D721Med (cell line): ENCODE data around the gene NPAS3.

Experiments
- DNase-seq: peaks from one replicate; pipeline ENCODE4 v3.0.0; 2011; ENCODE audit warnings: low spot score; ENCODE audit not compliant: insufficient read length
- FAIRE-seq: peaks from 2 replicates; lab custom pipeline; 2011; peaks lifted over from hg19 to GRCh38; lab: Jason Lieb, UNC
- CTCF ChIP-seq: IDR thresholded peaks from 2 replicates; pipeline ENCODE4 v1.5.1; 2012; ENCODE audit warnings: mild to moderate bottlenecking, control low read depth; ENCODE audit not compliant: insufficient read depth; ENCODE audit errors: missing control alignments

The NPAS3 gene

GRCh38 chr14:33758547-33758946 lies 819.9 kb downstream of the NPAS3 start:
- no peak for FAIRE-seq
- no peak for DNase-seq
- TF ChIP-seq CTCF, result no peak

- no peak for FAIRE-seq
- no peak for TF ChIP-seq CTCF
- no peak for DNase-seq
These were observed 823.6 kb downstream of the NPAS3 start for GRCh38 chr14:33762161-33762851.

DNA sequence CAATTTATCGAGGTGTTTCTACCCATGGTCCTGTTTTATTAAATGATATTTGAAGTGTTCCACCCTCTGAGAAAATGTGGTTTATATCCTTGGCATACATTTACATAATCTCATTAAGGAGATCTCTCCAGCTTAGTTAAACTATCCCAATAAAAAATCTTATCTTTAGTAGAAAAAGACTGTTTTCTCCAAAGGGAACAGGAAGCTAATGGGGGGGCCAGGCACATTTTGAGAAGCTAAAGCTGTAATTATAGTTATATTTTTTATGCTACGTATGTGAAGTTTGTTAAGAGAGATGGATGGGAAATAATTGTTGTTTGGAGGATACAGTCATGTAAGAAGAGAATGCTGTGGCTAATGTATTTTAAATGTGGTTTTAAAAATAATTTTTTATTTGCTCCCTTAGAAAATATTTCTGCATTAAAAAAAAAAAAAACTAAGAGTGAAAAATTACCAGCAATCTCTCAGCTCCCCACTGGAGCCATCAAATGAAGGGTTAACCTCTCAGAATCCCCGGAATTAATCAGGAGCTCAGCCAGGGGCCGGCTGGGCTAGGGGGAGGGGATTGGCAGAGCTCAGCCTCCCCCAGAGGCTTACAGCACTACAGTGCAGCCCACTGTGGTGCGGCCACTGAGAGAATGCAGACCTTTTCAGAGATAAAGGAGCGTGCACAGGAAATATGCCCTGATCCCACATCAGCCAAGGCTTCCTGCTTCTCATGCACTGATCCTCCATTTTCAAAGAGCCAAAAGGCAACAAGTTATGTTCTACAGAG lies 826.4 kb downstream of the NPAS3 start:
- peak; percentile 32 for FAIRE-seq
- DNase-seq, result peak; percentile 46
- no peak for TF ChIP-seq CTCF

DNA sequence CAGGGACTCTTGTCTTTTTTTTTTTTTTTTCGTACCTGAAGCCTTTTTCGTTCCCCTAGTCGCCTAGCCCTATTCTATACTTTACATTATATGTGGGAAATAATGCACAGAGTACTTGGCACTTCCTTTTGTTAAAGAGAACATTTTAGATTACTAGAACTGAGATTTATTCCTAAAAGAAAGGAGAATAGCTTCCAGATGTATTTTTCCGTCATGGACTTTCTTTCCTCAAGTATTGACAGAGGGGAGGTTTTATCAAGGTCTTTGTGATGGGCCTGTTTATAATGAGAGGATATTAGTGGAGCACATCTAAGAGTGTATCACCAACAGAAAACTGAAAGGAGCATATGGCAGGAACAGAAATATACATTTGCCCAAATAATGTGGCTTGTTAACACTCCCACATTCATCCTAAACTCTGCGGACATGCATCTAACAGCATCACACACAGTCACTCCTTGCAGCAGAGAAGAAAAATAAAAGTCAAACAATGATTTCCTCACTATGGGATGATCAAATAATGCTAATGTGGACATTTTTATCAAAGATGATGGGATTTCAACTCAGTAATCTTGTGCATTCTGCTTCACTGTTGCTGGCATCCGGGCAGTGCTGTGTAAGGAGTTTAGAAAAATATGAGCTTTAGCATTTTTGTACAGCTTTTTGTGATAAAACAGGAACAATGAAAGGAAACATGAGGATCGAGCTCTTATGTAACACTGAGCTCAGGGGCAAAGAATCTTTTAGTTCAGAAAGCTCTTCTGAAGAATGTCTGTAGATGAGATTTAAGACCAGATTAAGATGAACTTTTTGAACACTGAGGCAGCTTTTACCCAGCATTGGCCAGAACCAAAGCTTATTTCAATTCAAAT lies 829.1 kb downstream of the NPAS3 start:
- FAIRE-seq (peak; percentile 6), DNase-seq (no peak)
- TF ChIP-seq CTCF, result no peak

- no peak for DNase-seq
- no peak for TF ChIP-seq CTCF
- no peak for FAIRE-seq
These were observed 829.8 kb downstream of the NPAS3 start for GRCh38 chr14:33768458-33768830.

DNA sequence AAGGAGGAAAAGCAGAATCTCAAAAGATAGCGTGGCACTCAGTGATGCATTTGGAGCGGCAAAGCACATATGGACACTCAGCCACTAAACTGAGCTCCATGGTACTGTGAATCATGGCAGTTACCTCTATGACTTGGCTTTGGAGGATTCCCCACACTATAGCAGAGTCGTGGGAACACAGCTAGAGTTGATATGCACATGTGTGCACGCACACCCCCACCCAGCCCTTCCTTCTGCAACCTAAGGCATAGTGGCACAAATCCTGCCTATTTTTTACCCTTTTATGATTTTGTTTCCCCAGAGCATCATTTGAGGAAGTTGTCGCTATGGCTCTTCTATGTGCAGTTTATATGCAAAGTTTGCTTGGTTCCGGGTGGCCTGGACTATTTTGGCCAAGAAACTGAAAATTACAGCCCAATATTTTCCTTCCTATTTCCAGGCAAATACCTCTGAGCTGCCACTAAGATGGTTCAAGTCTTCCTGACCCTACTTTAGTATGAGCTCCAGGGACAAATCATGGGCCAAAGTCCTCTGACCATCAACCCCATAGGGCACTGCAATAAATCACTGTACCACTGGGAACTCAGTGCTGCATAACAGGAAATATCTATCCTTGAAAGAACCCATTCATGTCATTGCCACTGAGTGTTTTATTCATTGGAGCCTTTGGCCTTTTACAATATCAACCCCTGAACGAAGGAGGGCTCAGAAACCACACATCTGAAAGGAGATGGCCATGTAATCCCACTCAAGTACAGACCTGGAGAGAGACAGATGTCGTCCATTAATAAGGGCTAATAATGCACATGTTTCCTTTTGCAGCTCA lies 834.7 kb downstream of the NPAS3 start:
- DNase-seq (no peak), FAIRE-seq (no peak)
- no peak for TF ChIP-seq CTCF
